GM10266 (cell line): ENCODE data around the gene ALOX12B.

ENCODE experiments used
- DNase-seq: peaks from one replicate; pipeline ENCODE4 v3.0.0; 2012; ENCODE audit errors: extremely low spot score
- TF ChIP-seq, protein P1 (sequence below): IDR thresholded peaks from 2 replicates; pipeline ENCODE4 v1.5.1; 2012; ENCODE audit warnings: mild to moderate bottlenecking, low read depth; ENCODE audit not compliant: control insufficient read depth, insufficient read depth; ENCODE audit errors: missing control alignments

The ALOX12B gene

DNA sequence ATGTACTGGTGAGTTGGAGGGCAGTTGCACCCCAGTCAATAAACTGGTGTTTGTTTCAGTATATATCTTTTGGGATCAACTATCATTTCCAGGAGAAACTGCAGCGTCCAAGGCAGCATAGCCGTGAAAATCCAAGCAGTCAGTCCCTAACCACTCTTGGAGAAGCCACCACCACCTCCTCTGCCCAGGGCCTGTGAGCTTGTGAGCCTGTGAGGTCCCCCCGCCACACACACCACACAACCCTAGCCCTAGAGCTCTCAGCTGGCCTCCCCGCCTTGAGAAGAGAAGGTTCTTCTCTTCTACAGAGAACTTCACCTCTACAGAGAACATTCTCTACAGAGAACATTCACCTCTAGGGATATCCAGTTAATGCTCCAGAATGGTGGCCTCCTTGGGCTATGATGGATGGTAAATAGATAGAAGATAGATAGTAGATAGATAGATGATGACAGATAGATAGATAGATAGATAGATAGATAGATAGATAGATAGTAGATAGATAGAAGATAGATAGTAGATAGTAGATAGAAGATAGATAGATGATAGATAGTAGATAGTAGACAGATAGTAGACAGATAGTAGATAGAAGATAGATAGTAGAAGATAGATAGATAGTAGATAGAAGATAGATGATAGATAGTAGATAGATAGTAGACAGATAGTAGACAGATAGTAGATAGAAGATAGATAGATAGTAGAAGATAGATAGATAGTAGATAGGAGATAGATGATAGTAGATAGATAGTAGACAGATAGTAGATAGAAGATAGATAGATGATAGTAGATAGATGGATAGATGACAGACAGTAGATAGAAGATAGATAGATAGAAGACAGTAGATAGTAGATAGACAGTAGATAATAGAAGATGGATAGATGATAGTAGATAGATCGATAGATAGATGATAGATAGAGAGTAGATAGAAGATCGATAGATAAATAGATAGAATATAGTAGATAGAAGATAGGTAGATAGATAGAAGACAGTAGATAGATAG is 35.0 kb downstream of the ALOX12B start:
- no peak for DNase-seq
- TF ChIP-seq, protein P1, sequence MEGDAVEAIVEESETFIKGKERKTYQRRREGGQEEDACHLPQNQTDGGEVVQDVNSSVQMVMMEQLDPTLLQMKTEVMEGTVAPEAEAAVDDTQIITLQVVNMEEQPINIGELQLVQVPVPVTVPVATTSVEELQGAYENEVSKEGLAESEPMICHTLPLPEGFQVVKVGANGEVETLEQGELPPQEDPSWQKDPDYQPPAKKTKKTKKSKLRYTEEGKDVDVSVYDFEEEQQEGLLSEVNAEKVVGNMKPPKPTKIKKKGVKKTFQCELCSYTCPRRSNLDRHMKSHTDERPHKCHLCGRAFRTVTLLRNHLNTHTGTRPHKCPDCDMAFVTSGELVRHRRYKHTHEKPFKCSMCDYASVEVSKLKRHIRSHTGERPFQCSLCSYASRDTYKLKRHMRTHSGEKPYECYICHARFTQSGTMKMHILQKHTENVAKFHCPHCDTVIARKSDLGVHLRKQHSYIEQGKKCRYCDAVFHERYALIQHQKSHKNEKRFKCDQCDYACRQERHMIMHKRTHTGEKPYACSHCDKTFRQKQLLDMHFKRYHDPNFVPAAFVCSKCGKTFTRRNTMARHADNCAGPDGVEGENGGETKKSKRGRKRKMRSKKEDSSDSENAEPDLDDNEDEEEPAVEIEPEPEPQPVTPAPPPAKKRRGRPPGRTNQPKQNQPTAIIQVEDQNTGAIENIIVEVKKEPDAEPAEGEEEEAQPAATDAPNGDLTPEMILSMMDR, result no peak

DNA sequence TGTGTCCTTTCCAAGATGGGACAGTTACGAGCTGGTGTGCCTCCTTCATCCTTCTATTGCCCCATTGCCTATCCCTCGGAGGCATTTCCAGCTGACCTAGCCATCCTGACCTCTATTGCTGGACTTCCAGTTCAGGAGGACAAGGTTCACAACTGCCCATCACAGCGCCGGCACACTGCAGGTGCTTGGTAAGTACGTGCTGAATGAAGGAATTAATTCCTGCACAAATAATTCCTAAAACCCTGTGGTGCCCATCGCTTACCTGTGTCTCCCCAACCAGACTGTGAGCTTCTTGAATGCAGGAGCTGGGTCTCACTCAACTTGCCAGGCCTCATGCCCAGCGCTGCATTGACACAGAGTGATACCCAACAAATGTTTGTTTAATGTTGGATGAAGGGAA is 35.7 kb downstream of the ALOX12B start:
- TF ChIP-seq, protein P1, result no peak
- DNase-seq, result no peak

DNA sequence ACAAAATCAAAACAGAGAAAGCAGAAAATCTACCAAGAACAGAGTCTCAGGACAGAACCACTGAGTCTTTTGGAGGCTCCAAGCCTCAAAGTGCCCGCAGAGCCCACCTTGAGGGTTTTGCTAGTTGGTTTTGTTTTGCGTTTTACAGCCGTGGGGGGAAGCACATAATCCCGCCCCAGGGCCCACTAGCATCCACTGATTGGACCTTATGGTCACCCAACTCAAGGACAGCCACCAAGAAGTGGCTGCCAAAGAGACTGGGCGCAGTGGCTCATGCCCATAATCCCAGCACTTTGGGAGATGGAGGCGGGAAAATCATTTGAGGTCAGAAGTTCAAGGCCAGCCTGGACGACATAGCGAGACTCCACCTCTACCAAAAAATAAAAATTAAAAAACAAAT is 38.8 kb downstream of the ALOX12B start:
- no peak for DNase-seq
- TF ChIP-seq, protein P1, result no peak

DNA sequence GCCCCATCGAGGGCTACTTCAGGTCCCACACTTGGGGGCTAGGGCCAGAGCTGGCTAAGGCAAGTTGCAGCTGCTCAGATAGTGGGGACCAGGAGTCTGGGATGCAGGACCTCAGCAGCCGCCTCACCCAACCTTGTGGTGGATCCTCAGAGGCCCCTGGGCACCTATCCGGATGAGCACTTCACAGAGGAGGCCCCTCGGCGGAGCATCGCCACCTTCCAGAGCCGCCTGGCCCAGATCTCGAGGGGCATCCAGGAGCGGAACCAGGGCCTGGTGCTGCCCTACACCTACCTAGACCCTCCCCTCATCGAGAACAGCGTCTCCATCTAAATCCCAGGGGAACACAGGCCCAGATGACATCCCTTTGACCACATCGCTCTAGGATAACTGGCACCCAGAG is 39.3 kb downstream of the ALOX12B start:
- DNase-seq, result no peak
- TF ChIP-seq, protein P1, result no peak

DNA sequence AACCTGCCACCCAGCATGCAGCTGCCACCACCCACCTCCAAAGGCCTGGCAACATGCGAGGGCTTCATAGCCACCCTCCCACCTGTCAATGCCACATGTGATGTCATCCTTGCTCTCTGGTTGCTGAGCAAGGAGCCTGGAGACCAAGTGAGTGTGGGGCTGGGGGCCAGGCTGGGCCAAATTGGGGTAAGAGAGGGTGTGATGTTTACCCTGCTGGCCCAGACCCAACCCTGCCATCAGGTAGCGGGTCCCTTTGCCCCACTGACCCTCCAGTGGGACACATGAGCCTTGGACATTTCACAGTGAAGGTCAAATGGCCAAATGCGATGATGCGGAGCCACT is 39.8 kb downstream of the ALOX12B start:
- TF ChIP-seq, protein P1, result no peak
- no peak for DNase-seq

DNA sequence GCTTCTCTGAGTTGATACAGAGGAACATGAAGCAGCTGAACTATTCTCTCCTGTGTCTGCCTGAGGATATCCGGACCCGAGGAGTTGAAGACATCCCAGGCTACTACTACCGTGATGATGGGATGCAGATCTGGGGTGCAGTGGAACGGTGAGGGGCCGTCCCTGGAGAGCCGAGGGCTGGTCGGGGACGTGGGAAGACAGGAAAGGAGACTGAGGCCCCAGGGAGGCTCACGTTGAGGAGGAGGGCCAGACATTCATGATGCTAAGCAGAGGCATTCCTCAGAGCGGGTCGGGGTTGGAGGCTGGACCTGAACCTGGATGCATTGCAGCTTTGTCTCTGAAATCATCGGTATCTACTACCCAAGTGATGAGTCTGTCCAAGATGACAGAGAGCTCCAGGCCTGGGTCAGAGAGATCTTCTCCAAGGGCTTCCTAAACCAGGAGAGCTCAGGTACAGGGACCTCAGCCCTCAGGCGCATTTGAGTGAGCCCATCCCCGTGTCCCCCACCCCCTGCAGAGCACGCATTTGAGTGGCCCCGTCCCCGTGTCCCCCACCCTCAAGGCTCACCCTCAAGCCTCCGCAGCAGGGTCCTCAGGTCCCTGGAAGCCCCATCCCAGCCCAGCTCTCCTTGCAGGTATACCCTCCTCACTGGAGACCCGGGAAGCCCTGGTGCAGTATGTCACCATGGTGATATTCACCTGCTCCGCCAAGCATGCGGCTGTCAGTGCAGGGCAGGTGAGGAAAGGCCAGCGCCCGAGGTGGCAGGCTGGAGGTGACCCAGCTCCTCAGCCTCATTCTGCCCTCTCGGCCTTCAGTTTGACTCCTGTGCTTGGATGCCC is 40.4 kb downstream of the ALOX12B start:
- DNase-seq, result no peak
- TF ChIP-seq, protein P1, result no peak
